Activated CD8-positive, alpha-beta memory T cell treated with anti-CD3 and anti-CD28 coated beads, Interleukin-2, amount 50 U/mL, for 1 hour (primary cell): Measurements from ENCODE around the gene DAPK1.

ENCODE experiments used
- DNase-seq: peaks from one replicate; pipeline ENCODE4 v3.0.0-alpha.2; 2020; ENCODE audit errors: extremely low read depth

Gene DAPK1

GRCh38 chr9:87593359-87593980 is 95.8 kb downstream of the DAPK1 start:
- DNase-seq, result no peak

DNA sequence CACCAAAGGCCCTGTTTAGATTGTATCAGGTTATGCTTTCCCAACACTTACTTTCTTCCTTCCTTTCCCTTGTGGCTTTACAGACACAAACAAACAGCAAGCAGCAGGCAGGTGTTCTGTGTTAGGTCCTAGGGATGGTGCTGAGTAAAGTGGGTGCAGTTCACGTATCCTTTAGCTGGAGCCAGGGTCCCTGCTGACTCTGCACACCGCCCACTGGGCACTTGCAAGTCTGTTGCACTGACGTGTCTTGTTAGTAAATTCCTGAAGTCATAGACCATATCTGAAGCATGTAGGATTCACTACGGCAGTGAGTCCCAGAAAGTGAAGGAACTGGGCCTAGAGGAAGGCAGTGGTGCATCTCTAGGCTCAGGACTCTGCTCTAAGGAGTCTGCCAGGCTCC is 96.5 kb downstream of the DAPK1 start:
- DNase-seq, result no peak

DNA sequence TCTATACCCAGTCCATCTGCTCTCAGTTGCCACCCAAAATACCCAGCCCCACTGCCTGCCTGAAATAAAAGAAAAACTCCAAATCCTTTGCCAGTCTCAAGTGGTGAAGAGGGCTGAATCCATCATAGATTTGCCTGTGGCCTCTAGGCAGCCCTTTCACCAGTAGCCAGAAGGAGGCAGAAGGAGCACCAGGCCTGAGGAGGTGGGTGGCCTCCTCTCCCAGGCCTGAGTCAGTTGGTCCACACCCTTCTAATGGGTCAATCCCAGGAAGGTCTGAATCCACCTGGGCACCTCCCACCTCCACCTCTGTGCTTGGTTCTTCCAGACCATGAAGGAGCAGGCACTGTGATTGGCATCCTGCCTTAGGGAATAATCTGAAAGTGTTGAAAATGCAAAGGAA is 97.0 kb downstream of the DAPK1 start:
- no peak for DNase-seq

- DNase-seq, result no peak
Observed at GRCh38 chr9:87595610-87596009, 97.9 kb downstream of the DAPK1 start.

DNA sequence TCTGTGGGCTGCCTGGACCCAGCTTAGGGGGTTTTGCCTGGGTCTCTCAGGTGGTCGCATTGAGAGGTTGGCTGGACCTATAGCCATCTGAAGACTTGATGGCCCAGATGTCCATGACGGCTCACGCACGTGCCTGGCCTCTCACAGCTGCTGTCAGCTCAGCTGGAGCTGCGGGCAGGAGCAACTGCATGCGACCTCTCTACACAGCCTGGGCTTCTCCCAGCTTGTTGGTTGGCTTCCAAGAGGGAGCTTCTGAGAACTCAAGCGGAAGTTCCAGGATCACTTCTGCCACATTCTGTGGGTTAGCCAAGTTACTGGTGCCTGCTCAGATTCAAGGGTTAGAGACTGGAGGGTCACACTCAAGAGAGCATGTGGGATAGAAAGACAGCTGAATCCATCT is 99.2 kb downstream of the DAPK1 start:
- DNase-seq, result no peak

DNA sequence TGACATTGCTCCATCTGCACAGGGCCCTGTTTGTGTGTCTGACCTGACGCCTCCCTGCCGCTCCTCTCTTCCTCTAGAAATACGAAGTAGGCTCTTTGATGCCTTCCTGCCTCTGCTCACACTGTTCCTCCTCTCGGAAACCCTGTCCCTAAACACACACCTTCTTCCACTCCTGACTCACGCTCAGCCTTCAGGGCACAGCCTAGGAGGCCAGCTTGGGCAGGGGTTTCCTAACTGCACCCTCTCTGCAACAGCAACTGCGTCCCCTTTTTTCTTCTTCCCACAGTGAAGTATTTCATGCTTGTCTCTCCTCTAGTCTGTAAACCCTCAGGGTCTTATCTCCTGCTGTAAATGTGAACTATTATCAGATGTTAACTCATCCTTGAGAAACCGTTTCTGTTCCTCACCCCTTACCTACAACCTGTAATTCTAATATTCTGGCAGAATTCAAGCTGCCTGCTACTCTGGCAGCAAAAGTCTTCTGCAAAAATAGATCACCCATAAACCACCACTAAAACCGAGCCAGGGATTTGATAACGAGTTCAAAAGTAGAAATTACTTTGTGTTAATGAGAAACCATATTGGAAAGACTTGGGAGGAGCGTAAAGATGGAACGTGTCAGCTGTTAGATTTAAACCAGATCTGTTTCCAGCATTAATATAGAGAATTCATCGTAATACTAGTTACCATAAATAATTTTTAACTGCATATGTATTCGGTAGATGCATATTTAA is 100.2 kb downstream of the DAPK1 start:
- DNase-seq, result no peak

- no peak for DNase-seq
Observed at GRCh38 chr9:87599901-87600610, 102.4 kb downstream of the DAPK1 start.

DNA sequence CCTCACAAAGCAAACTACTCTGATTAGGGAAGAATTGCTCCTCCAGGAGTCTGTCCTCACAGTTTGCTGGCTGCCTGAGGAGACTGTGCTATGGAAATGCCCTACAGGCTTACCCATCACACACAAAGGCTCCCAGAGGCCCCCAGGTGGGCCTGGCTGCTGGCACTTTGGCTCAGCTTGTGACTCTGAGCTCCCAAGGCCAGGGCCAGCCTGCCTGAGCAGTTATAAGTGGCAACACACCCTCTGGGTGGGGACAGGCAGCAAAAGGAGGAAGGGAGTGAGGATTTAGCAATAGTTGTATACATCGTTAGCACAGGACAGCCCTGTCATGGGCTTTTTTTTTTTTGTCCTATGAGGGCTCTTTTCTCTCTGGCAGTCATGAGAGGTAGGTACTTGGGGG is 103.5 kb downstream of the DAPK1 start:
- no peak for DNase-seq

- no peak for DNase-seq
Observed at GRCh38 chr9:87601595-87601994, 103.9 kb downstream of the DAPK1 start.

- no peak for DNase-seq
Observed at GRCh38 chr9:87602933-87603643, 105.4 kb downstream of the DAPK1 start.

GRCh38 chr9:87603854-87604490 is 106.3 kb downstream of the DAPK1 start:
- DNase-seq, result no peak

- no peak for DNase-seq
Observed at GRCh38 chr9:87604886-87605588, 107.4 kb downstream of the DAPK1 start.

GRCh38 chr9:87605676-87606075 is 108.0 kb downstream of the DAPK1 start:
- no peak for DNase-seq

DNA sequence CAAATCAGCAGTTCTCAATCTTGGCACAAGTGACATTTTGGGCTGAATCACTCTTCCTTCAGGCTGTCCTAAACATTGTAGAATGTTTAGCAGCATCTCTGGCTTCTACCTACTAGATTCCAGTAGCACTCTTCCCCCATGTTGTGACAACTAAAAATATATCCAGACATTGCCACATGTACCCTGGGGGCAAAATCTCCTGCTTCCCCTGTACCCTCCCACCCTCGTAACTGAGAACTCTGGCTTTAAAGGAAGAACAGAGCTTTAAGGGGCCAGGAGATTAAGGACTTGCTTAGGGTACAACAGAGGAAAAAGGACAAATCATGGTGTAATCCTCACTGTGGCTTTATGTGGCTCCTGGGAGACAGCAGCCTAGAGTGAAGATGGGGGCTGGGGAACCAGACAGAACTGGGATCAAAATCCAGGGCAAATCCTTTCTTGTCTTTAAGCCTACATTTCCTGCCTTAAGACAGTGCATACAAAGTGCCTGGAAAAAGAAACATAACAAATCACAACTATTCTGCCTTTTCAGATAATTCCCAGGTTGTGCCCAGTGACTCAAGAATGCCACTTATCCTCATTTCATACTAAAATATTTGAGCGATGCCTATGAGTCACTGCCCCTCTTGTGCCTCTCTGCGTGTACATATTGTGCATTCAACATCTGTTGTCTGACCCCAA is 109.3 kb downstream of the DAPK1 start:
- no peak for DNase-seq

DNA sequence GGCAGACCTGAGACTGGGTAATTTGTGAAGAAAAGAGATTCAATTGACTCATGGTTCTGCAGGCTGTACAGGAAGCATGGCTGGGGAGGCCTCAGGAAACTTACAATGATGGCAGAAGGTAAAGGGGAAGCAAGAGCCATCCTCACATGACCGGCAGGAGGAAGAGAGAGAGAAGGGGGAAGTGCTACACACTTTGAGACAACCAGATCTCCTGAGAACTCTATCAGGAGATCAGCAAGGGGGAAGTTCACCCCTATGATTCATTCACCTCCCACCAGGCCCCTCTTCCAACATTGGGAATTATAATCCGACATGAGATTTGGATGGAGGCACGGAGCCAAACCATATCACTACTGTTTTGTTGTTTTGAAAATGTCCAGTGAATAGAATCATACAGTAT is 110.2 kb downstream of the DAPK1 start:
- DNase-seq, result no peak

DNA sequence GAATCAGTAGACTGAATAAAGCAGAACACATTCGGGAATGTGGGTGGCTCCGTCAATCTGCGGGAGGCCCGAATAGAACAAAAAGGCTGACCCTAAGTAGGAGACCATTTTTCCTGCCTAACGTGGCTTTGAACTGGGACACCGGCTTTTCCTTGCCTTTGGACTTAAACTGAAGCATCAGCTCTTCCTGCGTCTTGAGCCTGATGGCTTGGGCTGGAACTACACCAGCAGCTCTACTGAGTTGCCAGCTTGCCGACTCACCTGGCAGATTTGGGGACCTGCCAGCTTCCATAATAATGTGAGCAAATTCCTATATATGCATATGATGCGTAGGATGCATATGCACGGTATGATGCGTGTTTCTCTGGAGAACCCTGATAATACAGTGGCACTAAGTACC is 111.3 kb downstream of the DAPK1 start:
- no peak for DNase-seq

- DNase-seq, result no peak
Observed at GRCh38 chr9:87609486-87609885, 111.8 kb downstream of the DAPK1 start.

DNA sequence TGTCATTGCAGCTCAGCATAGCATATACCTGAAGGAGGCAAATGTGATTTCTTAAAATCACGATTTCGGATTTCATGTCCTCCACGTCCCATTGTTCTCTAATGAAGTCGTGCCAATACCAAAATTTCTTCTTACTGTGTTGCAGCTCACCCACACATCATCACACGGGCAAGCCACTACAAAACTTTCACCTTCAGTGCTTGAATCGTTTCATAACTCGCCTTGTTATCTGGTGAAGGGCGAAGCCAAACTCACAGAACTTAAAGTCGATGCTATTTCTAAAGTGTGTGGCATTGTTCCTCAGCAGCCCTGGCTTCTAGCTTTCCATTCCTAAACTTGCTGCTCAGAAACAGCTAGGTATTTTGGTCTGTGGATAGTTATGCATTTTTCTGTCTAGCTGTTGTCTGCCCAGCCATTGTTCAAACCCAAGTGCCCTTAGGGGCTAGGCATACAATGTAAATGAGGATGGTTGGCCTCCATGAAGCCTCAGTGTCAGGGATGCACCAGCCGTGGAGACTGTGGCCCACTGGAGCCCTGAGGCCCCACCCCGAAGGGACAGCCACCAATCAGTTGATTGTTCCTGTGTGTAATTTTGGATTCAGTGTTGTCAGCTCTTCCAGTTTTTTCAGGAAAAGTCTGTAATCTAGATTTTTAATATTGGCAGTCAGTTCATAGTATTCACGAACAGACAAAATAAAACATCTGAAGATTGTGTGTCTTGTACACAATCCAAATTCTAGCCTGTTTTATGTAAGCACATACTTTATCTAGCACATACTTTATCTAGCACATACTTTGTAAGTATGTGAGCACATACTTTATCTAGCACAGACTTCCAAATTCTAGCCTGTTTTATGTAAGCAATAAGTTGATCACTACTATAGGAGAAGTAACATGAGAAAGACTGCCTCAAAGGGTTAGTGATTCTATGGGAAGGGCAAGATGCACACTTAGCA is 112.8 kb downstream of the DAPK1 start:
- no peak for DNase-seq

GRCh38 chr9:87611776-87612175 is 114.1 kb downstream of the DAPK1 start:
- DNase-seq, result no peak

DNA sequence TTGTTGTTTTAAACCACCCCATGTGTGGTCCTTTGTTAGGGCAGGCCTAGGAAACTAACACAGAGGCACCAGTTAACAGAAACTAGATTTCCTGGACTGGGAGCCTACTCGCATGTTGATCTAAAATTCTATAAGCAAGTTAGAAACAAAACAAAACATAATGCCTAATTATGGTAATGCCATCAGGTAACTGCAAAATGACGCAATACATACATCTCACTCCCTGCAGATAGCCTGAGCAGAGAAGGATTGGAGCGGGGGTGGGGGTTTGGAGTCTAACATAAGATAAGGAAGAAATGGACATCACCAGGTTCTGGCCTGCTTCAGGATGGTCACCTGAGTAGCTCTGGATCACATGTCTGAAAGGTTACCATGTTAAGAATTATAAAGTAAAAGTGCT is 114.9 kb downstream of the DAPK1 start:
- DNase-seq, result no peak
